CD14-positive monocyte (primary cell): ENCODE results near the gene OR2V1. TPM values are rescaled to one million over a fixed set of nuclear protein-coding genes. Genes with fewer than 3 reads are reported as not detected.
A peak's percentile ranks its signal among the peaks of the same experiment; 100 is the strongest.

Experiments used
- DNase-seq, 3 donors: peaks; one replicate each; pipeline ENCODE4 v3.0.0-alpha.2; 2011 to 2022
- H2AFZ ChIP-seq: 2 replicates; pipeline ENCODE4 v1.6.0; 2012; ENCODE audit warnings: mild to moderate bottlenecking, low read depth, low read length, inconsistent platforms; ENCODE audit not compliant: insufficient read depth, poor library complexity, severe bottlenecking
- H3K27ac ChIP-seq, 2 donors: 1 replicate in 1 of 2; 2 replicates in 1 of 2; pipeline ENCODE4 v1.5.1; 2012 to 2013; ENCODE audit warnings: low read length in 2 of 2, control low read depth in 1 of 2, inconsistent platforms in 1 of 2, low read depth in 1 of 2, mild to moderate bottlenecking in 1 of 2
- H3K27me3 ChIP-seq, 2 donors: one replicate each; pipeline versions ENCODE4 v1.6.0 to v1.6.1; 2011 to 2013; ENCODE audit warnings: low read length in 2 of 2; ENCODE audit not compliant: control insufficient read depth in 2 of 2, insufficient read depth in 2 of 2
- H3K36me3 ChIP-seq, 2 donors: replicated peaks in 1 of 2; 1 replicate in 1 of 2; 2 replicates in 1 of 2; pipeline versions ENCODE4 v1.5.1 to v1.6.1; 2012 to 2013; ENCODE audit warnings: low read length in 2 of 2, control low read depth in 1 of 2, inconsistent platforms in 1 of 2, mild to moderate bottlenecking in 1 of 2; ENCODE audit not compliant: insufficient read depth in 2 of 2, control insufficient read depth in 1 of 2
- H3K4me1 ChIP-seq, 2 donors: 1 replicate in 1 of 2; 2 replicates in 1 of 2; pipeline versions ENCODE4 v1.5.1 to v1.6.1; 2012 to 2013; ENCODE audit warnings: low read length in 2 of 2, control low read depth in 1 of 2, inconsistent platforms in 1 of 2, mild to moderate bottlenecking in 1 of 2, moderate library complexity in 1 of 2; ENCODE audit not compliant: insufficient read depth in 2 of 2, control insufficient read depth in 1 of 2
- H3K4me2 ChIP-seq: replicated peaks from 2 replicates; pipeline ENCODE3; 2012; ENCODE audit warnings: low read length, moderate library complexity, mild to moderate bottlenecking; ENCODE audit not compliant: poor library complexity, severe bottlenecking; ENCODE audit errors: extremely low read depth
- H3K4me3 ChIP-seq, 3 experiments: fragments of 200-600 bp in 1 of 3; sonication (generic) in 1 of 3; replicated peaks in 1 of 3; 1 replicate in 2 of 3; 2 replicates in 1 of 3; pipeline ENCODE4 v1.5.1; 2011 to 2013; ENCODE audit warnings: low read length in 3 of 3, mild to moderate bottlenecking in 3 of 3, control low read depth in 2 of 3, low read depth in 2 of 3, inconsistent platforms in 1 of 3, moderate library complexity in 1 of 3
- H3K79me2 ChIP-seq: 2 replicates; pipeline ENCODE4 v1.6.0; 2012; ENCODE audit warnings: mild to moderate bottlenecking, control low read depth, inconsistent platforms, low read length, moderate library complexity; ENCODE audit not compliant: insufficient read depth
- H3K9ac ChIP-seq: 2 replicates; pipeline ENCODE4 v1.6.0; 2017; ENCODE audit warnings: low read length, mild to moderate bottlenecking; ENCODE audit not compliant: insufficient read depth, poor library complexity, severe bottlenecking
- H3K9me3 ChIP-seq, 2 donors: replicated peaks in 1 of 2; 1 replicate in 1 of 2; 2 replicates in 1 of 2; pipeline versions ENCODE4 v1.5.1 to v1.6.1; 2012 to 2013; ENCODE audit warnings: low read length in 2 of 2, control low read depth in 1 of 2; ENCODE audit not compliant: control insufficient read depth in 1 of 2, insufficient read depth in 1 of 2
- H4K20me1 ChIP-seq: 2 replicates; pipeline ENCODE4 v1.6.0; 2012; ENCODE audit warnings: mild to moderate bottlenecking, low read length, control low read depth, moderate library complexity; ENCODE audit not compliant: insufficient read depth
- H3K27ac Mint-ChIP-seq, 7 donors: one replicate each; pipeline ENCODE4 v1.8.0; 2020; ENCODE audit warnings: mild to moderate bottlenecking in 7 of 7, mixed read lengths in 7 of 7, moderate library complexity in 6 of 7, inconsistent platforms in 2 of 7
- H3K27me3 Mint-ChIP-seq, 3 donors: one replicate each; pipeline ENCODE4 v1.8.0; 2021 to 2022; ENCODE audit warnings: low read depth in 3 of 3, mild to moderate bottlenecking in 3 of 3, mixed read lengths in 3 of 3, moderate library complexity in 3 of 3, inconsistent platforms in 1 of 3
- H3K36me3 Mint-ChIP-seq, 2 donors: one replicate each; pipeline ENCODE4 v1.8.0; 2020; ENCODE audit warnings: mixed read lengths in 2 of 2, inconsistent platforms in 1 of 2, mild to moderate bottlenecking in 1 of 2
- H3K4me1 Mint-ChIP-seq: one replicate; pipeline ENCODE4 v1.8.0; 2020; ENCODE audit warnings: mild to moderate bottlenecking, mixed read lengths
- H3K4me3 Mint-ChIP-seq, 2 donors: one replicate each; pipeline ENCODE4 v1.8.0; 2020; ENCODE audit warnings: mild to moderate bottlenecking in 2 of 2, mixed read lengths in 2 of 2, moderate library complexity in 1 of 2
- H3K9me3 Mint-ChIP-seq, 7 donors: one replicate each; pipeline ENCODE4 v1.8.0; 2020 to 2022; ENCODE audit warnings: mixed read lengths in 7 of 7, mild to moderate bottlenecking in 6 of 7, moderate library complexity in 6 of 7, inconsistent platforms in 2 of 7
- CTCF ChIP-seq: fragments of 200-600 bp; IDR thresholded peaks from one replicate; pipeline ENCODE4 v1.8.0; 2022; ENCODE audit warnings: antibody characterized with exemption, mild to moderate bottlenecking
- WGBS: methylation state at CpG from one replicate; pipeline ENCODE4 v1.1.5; 2013; ENCODE audit warnings: missing lambda C conversion rate; ENCODE audit not compliant: insufficient coverage; 5-methylcytosine and 5-hydroxymethylcytosine counted together
- intact Hi-C, 2 donors: fragments of 100-400 bp; cut with micrococcal nuclease; formaldehyde crosslinking; loops; one replicate each; pipeline versions ENCODE4 v1.15.0 to v1.15.1; 2023
- polyA plus RNA-seq, 3 donors: library from polyadenylated mRNA; depleted of rRNA in 1 of 3; unstranded in 2 of 3; stranded (reverse) in 1 of 3; fragments of 300-500 nt in 2 of 3; fragments of >200 nt in 1 of 3; fragmentation: Illumina TruSeq in 2 of 3; gene quantifications; 1 replicate in 2 of 3; 2 replicates in 1 of 3; pipeline ENCODE4 v1.2.3, GENCODE V29; 2012 to 2021

Gene OR2V1
- polyA plus RNA-seq, 3 donors: not detected

GRCh38 chr5:181160152-181160754 lies 29.3 kb upstream of the OR2V1 start:
- intact Hi-C loops: no loop called here
- H3K4me1 ChIP-seq: peaks cover 10 to 11% of the 10 kb centered on the region in 2 donors
- no peak overlapping the region for H2AFZ ChIP-seq
- WGBS: 84% methylated on average over 14 of the region's 21 CpGs
- peak overlapping the region; percentile 38 for H3K4me2 ChIP-seq
- no peaks in the 10 kb centered on the region for H3K79me2 ChIP-seq
- Mint-ChIP-seq H3K9me3 (peaks cover 0 to 16% (median 8%) of the 10 kb centered on the region in 7 donors), H3K27me3 (peaks cover 23 to 32% (median 30%) of the 10 kb centered on the region in 3 donors), H3K27ac (peak overlapping the region; percentile 37 to 89 (median 85)), H3K4me1 (peaks cover 21% of the 10 kb centered on the region), H3K36me3 (peaks cover 0 to 2% of the 10 kb centered on the region in 2 donors), H3K4me3 (peak overlapping the region; percentile 57 to 71)
- peaks cover 4 to 24% of the 10 kb centered on the region in 2 donors for H3K27me3 ChIP-seq
- no peak overlapping the region for H3K9ac ChIP-seq
- no peak for TF ChIP-seq CTCF
- H3K36me3 ChIP-seq: no peaks in the 10 kb centered on the region
- H3K4me3 ChIP-seq: peak overlapping the region in 1 of 3 experiments; percentile 26
- no peaks in the 10 kb centered on the region for H4K20me1 ChIP-seq
- peak overlapping the region in 1 of 2 donors; percentile 65 for H3K27ac ChIP-seq
- DNase-seq: peak; percentile 22 to 85 (median 55)
- H3K9me3 ChIP-seq: peaks cover 0 to 7% of the 10 kb centered on the region in 2 donors

DNA sequence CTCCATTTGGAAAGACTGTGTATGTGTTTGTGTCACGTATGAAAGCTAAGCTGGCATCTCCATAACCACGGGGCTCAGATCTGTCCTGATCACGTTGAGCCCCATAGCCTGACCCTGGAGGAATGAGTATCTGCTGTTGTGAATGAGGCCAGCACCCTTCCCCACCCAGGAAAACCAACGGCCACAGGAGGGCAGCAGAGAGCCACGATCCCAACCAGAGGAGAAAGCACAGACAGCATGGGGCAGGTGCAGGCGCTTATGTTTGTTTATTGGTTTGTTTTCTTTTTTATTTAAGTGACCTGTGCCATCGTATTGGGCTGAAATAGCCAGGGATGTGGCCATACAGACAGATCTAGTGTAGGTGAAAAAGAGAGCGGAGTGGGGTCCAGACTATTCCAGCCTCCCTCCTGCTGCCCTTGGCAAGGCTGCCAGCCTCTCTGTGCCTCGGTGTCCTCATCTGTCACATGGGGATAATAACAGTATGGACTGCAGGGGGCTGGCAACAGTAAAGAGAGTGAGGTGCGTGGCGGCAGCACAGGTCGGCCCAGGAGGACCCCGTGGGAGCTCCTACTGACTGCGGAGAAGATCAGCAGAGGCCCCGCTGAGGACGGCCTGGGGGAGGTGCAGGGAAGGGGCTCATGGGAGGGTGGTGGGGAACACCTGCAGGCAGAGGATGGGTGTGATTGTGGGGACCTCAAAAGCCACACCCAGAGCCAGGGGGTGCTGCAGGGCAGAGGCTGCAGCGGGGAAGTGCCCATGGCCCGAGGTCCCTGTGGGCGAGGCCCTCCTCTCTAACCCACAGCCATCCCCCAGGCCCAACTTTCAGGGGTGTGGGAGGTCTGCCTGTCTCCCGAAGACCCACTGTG lies 28.6 kb upstream of the OR2V1 start:
- peak overlapping the region in 1 of 2 donors; percentile 65 for H3K27ac ChIP-seq
- peak; percentile 91 for TF ChIP-seq CTCF
- H4K20me1 ChIP-seq: no peaks in the 10 kb centered on the region
- 84% methylated on average over 10 of the region's 20 CpGs for WGBS
- peaks cover 10 to 11% of the 10 kb centered on the region in 2 donors for H3K4me1 ChIP-seq
- no peak overlapping the region for H3K4me3 ChIP-seq
- no peak overlapping the region for H2AFZ ChIP-seq
- no peak overlapping the region for H3K9ac ChIP-seq
- no peaks in the 10 kb centered on the region for H3K79me2 ChIP-seq
- H3K4me2 ChIP-seq: peak overlapping the region; percentile 38
- peaks cover 3 to 17% of the 10 kb centered on the region in 2 donors for H3K27me3 ChIP-seq
- H3K4me1 Mint-ChIP-seq: peaks cover 21% of the 10 kb centered on the region
- peaks cover 4% of the 10 kb centered on the region in 2 donors for H3K9me3 ChIP-seq
- peak overlapping the region in 1 of 2 donors; percentile 20 for H3K4me3 Mint-ChIP-seq
- H3K36me3 Mint-ChIP-seq: peaks cover 0 to 2% of the 10 kb centered on the region in 2 donors
- peak; percentile 61 to 74 (median 70) for DNase-seq
- no peaks in the 10 kb centered on the region for H3K36me3 ChIP-seq
- intact Hi-C loops: loop anchor here (10.0 kb wide), 3 partner anchors 295 to 375 kb away; partner anchors contain the start of genes ZFP62 (in 2 of the 2) and MGAT1 (in 1 of the 2)
- peak overlapping the region in 6 of 7 donors; percentile 36 to 89 (median 81) for H3K27ac Mint-ChIP-seq
- peaks cover 0 to 12% (median 6%) of the 10 kb centered on the region in 7 donors for H3K9me3 Mint-ChIP-seq
- H3K27me3 Mint-ChIP-seq: peaks cover 17 to 26% (median 26%) of the 10 kb centered on the region in 3 donors
